NOMO-1 (cell line): ENCODE results near the gene RAPGEF6.
A peak's percentile ranks its signal among the peaks of the same experiment; 100 is the strongest.
"Not testable (repeated sequence)": the region's sequence is repeated elsewhere in the genome, so short reads cannot be mapped to it uniquely, and the experiment has no call there.

Source experiments
- DNase-seq, 2 experiments: peaks; one replicate each; lab custom pipeline; 2025; ENCODE audit not compliant: unreplicated experiment in 2 of 2; lab: John Stamatoyannopoulos, UW

The RAPGEF6 gene, protein sequence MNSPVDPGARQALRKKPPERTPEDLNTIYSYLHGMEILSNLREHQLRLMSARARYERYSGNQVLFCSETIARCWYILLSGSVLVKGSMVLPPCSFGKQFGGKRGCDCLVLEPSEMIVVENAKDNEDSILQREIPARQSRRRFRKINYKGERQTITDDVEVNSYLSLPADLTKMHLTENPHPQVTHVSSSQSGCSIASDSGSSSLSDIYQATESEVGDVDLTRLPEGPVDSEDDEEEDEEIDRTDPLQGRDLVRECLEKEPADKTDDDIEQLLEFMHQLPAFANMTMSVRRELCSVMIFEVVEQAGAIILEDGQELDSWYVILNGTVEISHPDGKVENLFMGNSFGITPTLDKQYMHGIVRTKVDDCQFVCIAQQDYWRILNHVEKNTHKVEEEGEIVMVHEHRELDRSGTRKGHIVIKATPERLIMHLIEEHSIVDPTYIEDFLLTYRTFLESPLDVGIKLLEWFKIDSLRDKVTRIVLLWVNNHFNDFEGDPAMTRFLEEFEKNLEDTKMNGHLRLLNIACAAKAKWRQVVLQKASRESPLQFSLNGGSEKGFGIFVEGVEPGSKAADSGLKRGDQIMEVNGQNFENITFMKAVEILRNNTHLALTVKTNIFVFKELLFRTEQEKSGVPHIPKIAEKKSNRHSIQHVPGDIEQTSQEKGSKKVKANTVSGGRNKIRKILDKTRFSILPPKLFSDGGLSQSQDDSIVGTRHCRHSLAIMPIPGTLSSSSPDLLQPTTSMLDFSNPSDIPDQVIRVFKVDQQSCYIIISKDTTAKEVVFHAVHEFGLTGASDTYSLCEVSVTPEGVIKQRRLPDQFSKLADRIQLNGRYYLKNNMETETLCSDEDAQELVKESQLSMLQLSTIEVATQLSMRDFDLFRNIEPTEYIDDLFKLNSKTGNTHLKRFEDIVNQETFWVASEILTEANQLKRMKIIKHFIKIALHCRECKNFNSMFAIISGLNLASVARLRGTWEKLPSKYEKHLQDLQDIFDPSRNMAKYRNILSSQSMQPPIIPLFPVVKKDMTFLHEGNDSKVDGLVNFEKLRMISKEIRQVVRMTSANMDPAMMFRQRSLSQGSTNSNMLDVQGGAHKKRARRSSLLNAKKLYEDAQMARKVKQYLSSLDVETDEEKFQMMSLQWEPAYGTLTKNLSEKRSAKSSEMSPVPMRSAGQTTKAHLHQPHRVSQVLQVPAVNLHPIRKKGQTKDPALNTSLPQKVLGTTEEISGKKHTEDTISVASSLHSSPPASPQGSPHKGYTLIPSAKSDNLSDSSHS (N-terminal part only)

GRCh38 chr5:131634996-131635683 lies at the start of gene RAPGEF6:
RAPGEF6 (minus strand) TSS chr5:131635229; CDS start chr5:131635030, 199 bp downstream.
- peak; percentile 99 to 100 for DNase-seq

DNA sequence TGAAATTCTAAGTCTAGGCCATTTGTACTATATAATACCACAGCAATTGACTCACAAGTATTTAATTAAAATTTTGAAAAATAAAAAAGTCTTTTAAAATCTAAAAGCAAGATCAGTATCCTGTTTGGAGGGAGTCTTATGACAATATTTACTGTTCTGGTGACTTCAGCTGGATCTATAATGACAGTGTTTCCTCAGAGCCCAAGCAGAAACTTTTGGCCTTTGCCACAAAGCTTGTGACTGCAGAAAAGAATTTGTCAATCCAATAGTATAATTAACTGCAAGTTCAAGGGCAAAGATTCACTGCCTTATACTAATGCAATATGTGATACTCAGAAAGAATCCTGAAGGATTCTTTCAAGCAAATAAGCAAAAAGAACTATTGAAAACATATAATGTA lies 49.6 kb upstream of the RAPGEF6 start:
- no peak for DNase-seq

DNA sequence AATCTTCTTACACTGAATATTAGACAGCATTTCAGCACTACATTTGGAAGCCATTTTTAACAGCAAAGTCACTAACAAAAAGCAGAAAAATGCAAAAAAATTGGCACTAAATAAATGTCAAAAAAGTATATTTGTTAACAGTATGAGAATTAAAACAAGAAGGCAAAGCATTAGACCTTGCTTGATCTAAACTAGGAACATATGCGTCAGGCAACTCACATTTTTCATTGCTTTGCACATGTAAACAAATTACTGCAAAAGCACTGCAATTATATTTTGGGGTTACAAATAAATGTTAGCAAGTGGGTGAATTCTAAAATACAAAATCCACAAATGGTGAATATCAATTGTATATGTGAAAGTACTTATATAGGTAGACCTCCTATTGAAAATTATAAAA lies 49.0 kb upstream of the RAPGEF6 start:
- DNase-seq, result no peak

- DNase-seq, result peak in 1 of 2 experiments; percentile 0
Observed at GRCh38 chr5:131682826-131683225, 47.8 kb upstream of the RAPGEF6 start.

DNA sequence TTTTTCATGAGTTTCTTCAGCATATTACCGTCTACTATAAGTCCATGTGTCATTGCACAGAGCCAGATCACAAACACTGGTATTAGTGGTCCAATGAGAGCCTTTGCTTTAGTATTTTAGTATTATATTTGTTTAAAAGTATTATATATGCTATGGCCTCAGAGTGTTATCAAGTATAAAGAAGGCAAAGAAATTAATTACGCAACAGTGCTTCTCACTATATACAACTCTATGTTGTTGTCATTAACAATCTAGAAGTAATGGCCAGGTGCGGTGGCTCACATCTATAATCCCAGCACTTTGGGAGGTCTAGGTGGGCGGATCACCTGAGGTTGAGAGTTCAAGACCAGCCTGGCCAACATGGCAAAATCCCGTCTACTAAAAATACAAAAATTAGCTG lies 47.1 kb upstream of the RAPGEF6 start:
- no peak for DNase-seq

- peak; percentile 1 to 58 for DNase-seq
Observed at GRCh38 chr5:131679911-131680310, 44.9 kb upstream of the RAPGEF6 start.

GRCh38 chr5:131678273-131678672 lies 43.2 kb upstream of the RAPGEF6 start:
- not testable (repeated sequence) for DNase-seq

GRCh38 chr5:131677115-131677514 lies 42.1 kb upstream of the RAPGEF6 start:
- DNase-seq, result no peak

DNA sequence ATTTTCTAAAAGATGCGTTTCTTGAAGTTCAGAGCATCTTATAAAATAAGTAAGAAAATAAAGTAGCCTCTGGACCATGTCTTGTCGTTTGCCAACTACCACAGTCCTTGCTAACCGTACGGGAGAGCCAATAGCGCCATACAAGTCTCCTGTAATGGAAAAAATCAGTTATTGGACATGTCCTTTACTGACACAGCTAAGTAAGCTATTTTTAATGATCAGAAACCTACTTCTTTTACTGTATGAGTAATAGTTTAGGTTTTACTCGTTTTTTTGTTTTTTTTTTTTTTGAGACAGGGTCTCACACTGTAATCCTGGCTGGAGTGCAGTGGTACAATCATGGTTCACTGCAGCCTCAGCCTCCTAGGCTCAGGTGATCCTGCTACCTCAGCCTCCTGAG lies 37.7 kb upstream of the RAPGEF6 start:
- no peak for DNase-seq

DNA sequence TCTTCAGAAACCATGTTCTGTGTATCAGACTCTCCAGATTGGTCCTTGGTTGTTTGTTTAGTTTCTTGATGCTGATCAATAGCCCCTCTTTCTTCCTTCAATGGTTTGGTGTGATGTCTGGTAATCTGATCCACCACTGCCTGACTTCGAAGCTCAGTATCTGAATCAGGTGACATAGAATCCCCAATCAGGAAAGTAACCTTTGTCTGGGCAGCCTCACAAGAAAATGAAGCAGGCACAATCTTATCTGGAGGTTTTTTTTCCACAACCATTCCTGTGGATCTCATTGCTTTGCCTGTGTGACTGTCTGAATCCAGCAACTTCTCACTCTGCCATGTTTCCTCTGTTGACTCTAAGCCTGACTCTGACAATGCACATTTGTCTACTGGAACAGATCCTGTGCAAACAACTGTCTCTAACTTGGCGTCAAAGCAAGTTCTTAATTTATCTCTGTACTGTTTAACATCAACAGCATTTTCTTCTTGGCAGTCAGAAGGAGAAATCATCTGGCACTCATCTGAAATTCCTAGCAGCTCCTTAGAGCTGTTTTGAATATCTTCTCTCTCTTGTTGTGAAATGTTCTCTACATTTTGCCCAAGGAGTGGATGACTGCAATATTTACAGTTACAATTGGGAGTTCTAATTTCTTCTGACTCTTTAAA lies 37.1 kb upstream of the RAPGEF6 start:
- DNase-seq, result no peak

GRCh38 chr5:131671409-131671808 lies 36.4 kb upstream of the RAPGEF6 start:
- DNase-seq, result no peak

DNA sequence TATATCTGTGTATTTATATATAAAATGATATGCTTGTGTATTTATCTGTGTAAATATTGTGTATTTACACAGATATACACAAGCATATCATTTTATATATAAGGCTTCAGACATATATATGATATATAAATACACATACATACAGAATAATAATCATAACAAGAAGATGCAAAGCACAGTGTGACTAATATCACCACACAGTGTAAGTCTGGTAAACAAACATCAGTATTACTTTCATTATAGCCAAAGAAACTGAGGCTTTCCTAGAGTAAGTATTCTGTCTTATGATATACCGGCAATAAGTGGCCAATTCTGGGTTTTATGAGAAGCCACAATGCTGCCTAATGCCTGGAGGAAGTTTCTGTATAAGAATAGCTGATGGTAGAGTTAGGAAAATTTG lies 29.9 kb upstream of the RAPGEF6 start:
- no peak for DNase-seq

- DNase-seq, result no peak
Observed at GRCh38 chr5:131661933-131662332, 26.9 kb upstream of the RAPGEF6 start.

- no peak for DNase-seq
Observed at GRCh38 chr5:131659841-131660240, 24.8 kb upstream of the RAPGEF6 start.

DNA sequence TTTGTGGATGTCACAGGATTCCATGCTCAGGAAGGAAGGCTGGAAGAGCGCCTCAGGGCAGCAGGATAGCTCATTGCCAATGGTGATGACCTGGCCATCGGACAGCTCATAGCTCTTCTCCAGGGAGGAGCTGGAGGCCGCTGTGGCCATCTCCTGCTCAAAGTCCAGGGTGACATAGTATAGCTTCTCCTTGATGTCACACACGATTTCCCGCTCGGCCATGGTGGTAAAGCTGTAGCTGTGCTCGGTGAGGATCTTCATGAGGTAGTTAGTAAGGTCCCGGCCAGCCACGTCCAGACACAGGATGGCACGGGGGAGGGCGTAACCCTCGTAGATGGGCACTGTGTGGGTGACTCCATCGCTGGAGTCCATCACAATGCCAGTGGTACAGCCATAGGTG lies 24.3 kb upstream of the RAPGEF6 start:
- DNase-seq, result no peak

- no peak for DNase-seq
Observed at GRCh38 chr5:131654776-131655175, 19.7 kb upstream of the RAPGEF6 start.

- DNase-seq, result no peak
Observed at GRCh38 chr5:131654309-131654708, 19.3 kb upstream of the RAPGEF6 start.

GRCh38 chr5:131649161-131649560 lies 14.1 kb upstream of the RAPGEF6 start:
- DNase-seq, result no peak

DNA sequence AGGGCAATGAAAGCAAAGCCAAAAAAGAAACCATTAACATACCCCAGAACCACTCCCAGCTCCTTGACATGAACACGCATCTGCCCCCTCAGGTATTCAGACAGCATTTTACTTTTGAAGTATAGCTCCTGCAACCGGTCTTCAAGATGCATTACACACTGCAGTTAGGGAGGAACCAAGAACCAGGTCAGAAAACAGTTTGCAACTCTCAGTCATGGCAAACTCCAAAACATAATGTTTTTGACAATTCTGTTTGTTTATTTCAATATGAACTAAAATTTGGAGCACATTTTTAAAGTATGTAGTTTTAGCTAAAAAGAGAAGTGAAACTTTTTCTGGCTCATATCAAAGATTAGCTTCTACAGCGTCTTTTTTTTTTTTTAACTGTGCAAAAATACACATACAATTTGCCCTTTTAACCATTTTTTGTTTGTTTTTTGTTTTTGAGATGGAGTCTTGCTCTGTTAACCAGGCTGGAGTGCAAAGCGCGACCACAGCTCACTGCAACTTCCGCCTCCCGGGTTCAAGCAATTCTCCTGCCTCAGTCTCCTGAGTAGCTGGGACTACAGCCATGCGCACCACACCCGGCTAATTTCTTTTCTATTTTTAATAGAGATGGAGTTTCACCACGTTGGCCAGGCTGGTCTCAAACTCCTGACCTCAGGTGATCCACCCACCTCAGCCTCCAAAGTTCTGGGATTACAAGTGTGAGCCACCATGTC lies 12.2 kb upstream of the RAPGEF6 start:
- DNase-seq, result peak; percentile 38 to 53
